H1 (cell line): ENCODE data around the gene BCKDHB. TPM values are rescaled to one million over a fixed set of nuclear protein-coding genes. Genes with fewer than 3 reads are reported as not detected.

ENCODE experiments used
- ASH2L ChIP-seq: fragments of 200-600, 300-600 bp; sonication (generic); IDR thresholded peaks from one replicate; pipeline ENCODE4 v1.7.1; 2017; ENCODE audit warnings: low read length
- E2F6 ChIP-seq: IDR thresholded peaks from 2 replicates; pipeline ENCODE4 v1.6.1; 2012; ENCODE audit warnings: inconsistent platforms
- FOSL1 ChIP-seq: IDR thresholded peaks from 2 replicates; pipeline ENCODE4 v1.6.1; 2011; ENCODE audit warnings: mild to moderate bottlenecking, low read depth, low read length, moderate library complexity; ENCODE audit not compliant: insufficient read depth
- HDAC6 ChIP-seq: IDR thresholded peaks from one replicate; pipeline ENCODE4 v1.7.1; 2012; ENCODE audit warnings: low read depth, mild to moderate bottlenecking, inconsistent platforms, low read length, moderate library complexity
- POLR2AphosphoS5 ChIP-seq: IDR thresholded peaks from 2 replicates; pipeline ENCODE4 v1.6.1; 2011; ENCODE audit warnings: low read depth, low read length
- SP1 ChIP-seq: IDR thresholded peaks from 2 replicates; pipeline ENCODE4 v1.6.1; 2011; ENCODE audit warnings: low read depth, low read length
- polyA plus RNA-seq, 7 experiments: library from polyadenylated mRNA; depleted of rRNA in 3 of 7; stranded (reverse) in 5 of 7; unstranded in 2 of 7; fragments of >200 nt in 5 of 7; fragments of 200-250 nt in 2 of 7; gene quantifications; 1 replicate in 5 of 7; 2 replicates in 1 of 7; 4 replicates in 1 of 7; pipeline versions ENCODE4 v1.2.1 to v1.2.3, GENCODE V29; 2011 to 2013; ENCODE audit warnings: missing spikeins in 2 of 7, mixed read lengths in 2 of 7
- total RNA-seq: library from RNA; stranded (reverse); fragmentation: NEBNext Ultra II Directional; extraction: Animal tissue kit (Norgen Biotek cat#: 25700); gene quantifications from 2 replicates; pipeline ENCODE4 v1.2.1, GENCODE V29; 2021
- TF ChIP-seq, protein P1 (sequence below): fragments of 300-600 bp; sonication (generic); IDR thresholded peaks from 2 replicates; pipeline ENCODE4 v1.7.1; 2012; ENCODE audit warnings: low read length, moderate library complexity, mild to moderate bottlenecking, inconsistent platforms; ENCODE audit not compliant: insufficient replicate concordance
- TF ChIP-seq, protein P2 (sequence below): IDR thresholded peaks from 2 replicates; pipeline ENCODE4 v1.6.1; 2012; ENCODE audit warnings: inconsistent platforms

Gene BCKDHB
- total and polyA plus RNA-seq, 2 of the 8 experiments (the other 6 are each of a cell fraction or from before 2014, with no cell fraction given) = 22.1 to 30.8 TPM

DNA sequence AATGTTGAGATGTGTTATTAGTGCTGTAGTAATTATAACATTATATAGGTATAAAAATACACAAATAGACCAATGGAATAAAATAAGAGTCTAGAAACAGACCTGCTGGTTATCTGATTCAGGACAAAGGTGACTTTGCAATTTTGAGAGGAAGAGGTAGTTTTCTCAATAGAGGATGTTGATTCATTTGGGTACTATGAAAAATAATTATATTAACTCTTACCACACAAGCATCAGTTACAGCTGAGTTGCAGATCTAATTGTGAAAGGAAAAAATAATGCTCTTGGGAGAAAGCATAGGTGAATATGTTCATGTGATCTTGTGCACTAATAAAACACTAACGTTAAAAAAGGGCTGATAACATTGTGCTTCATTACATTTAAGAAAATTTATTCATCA, 103.0 kb downstream of the BCKDHB start (continued):
- TF ChIP-seq, protein P1, sequence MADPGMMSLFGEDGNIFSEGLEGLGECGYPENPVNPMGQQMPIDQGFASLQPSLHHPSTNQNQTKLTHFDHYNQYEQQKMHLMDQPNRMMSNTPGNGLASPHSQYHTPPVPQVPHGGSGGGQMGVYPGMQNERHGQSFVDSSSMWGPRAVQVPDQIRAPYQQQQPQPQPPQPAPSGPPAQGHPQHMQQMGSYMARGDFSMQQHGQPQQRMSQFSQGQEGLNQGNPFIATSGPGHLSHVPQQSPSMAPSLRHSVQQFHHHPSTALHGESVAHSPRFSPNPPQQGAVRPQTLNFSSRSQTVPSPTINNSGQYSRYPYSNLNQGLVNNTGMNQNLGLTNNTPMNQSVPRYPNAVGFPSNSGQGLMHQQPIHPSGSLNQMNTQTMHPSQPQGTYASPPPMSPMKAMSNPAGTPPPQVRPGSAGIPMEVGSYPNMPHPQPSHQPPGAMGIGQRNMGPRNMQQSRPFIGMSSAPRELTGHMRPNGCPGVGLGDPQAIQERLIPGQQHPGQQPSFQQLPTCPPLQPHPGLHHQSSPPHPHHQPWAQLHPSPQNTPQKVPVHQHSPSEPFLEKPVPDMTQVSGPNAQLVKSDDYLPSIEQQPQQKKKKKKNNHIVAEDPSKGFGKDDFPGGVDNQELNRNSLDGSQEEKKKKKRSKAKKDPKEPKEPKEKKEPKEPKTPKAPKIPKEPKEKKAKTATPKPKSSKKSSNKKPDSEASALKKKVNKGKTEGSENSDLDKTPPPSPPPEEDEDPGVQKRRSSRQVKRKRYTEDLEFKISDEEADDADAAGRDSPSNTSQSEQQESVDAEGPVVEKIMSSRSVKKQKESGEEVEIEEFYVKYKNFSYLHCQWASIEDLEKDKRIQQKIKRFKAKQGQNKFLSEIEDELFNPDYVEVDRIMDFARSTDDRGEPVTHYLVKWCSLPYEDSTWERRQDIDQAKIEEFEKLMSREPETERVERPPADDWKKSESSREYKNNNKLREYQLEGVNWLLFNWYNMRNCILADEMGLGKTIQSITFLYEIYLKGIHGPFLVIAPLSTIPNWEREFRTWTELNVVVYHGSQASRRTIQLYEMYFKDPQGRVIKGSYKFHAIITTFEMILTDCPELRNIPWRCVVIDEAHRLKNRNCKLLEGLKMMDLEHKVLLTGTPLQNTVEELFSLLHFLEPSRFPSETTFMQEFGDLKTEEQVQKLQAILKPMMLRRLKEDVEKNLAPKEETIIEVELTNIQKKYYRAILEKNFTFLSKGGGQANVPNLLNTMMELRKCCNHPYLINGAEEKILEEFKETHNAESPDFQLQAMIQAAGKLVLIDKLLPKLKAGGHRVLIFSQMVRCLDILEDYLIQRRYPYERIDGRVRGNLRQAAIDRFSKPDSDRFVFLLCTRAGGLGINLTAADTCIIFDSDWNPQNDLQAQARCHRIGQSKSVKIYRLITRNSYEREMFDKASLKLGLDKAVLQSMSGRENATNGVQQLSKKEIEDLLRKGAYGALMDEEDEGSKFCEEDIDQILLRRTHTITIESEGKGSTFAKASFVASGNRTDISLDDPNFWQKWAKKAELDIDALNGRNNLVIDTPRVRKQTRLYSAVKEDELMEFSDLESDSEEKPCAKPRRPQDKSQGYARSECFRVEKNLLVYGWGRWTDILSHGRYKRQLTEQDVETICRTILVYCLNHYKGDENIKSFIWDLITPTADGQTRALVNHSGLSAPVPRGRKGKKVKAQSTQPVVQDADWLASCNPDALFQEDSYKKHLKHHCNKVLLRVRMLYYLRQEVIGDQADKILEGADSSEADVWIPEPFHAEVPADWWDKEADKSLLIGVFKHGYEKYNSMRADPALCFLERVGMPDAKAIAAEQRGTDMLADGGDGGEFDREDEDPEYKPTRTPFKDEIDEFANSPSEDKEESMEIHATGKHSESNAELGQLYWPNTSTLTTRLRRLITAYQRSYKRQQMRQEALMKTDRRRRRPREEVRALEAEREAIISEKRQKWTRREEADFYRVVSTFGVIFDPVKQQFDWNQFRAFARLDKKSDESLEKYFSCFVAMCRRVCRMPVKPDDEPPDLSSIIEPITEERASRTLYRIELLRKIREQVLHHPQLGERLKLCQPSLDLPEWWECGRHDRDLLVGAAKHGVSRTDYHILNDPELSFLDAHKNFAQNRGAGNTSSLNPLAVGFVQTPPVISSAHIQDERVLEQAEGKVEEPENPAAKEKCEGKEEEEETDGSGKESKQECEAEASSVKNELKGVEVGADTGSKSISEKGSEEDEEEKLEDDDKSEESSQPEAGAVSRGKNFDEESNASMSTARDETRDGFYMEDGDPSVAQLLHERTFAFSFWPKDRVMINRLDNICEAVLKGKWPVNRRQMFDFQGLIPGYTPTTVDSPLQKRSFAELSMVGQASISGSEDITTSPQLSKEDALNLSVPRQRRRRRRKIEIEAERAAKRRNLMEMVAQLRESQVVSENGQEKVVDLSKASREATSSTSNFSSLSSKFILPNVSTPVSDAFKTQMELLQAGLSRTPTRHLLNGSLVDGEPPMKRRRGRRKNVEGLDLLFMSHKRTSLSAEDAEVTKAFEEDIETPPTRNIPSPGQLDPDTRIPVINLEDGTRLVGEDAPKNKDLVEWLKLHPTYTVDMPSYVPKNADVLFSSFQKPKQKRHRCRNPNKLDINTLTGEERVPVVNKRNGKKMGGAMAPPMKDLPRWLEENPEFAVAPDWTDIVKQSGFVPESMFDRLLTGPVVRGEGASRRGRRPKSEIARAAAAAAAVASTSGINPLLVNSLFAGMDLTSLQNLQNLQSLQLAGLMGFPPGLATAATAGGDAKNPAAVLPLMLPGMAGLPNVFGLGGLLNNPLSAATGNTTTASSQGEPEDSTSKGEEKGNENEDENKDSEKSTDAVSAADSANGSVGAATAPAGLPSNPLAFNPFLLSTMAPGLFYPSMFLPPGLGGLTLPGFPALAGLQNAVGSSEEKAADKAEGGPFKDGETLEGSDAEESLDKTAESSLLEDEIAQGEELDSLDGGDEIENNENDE = no peak
- no peak for TF ChIP-seq HDAC6
- TF ChIP-seq E2F6 = no peak
- no peak for TF ChIP-seq FOSL1
- TF ChIP-seq POLR2AphosphoS5 = no peak
- no peak for TF ChIP-seq SP1
- TF ChIP-seq, protein P2, sequence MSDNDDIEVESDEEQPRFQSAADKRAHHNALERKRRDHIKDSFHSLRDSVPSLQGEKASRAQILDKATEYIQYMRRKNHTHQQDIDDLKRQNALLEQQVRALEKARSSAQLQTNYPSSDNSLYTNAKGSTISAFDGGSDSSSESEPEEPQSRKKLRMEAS = no peak
- no peak for TF ChIP-seq ASH2L
